T-helper 2 cell (primary cell): ENCODE results near the gene PRAMEF14.
"Not testable (repeated sequence)": the region's sequence is repeated elsewhere in the genome, so short reads cannot be mapped to it uniquely, and the experiment has no call there.

ENCODE experiments used
- DNase-seq, 5 experiments: peaks; one replicate each; pipeline versions ENCODE4 v3.0.0 to v3.0.0-alpha.2; 2012 to 2022
- total RNA-seq, 2 donors: gene quantifications; one replicate each; lab custom pipeline; 2026; lab: John Stamatoyannopoulos, UW

PRAMEF14 gene, protein sequence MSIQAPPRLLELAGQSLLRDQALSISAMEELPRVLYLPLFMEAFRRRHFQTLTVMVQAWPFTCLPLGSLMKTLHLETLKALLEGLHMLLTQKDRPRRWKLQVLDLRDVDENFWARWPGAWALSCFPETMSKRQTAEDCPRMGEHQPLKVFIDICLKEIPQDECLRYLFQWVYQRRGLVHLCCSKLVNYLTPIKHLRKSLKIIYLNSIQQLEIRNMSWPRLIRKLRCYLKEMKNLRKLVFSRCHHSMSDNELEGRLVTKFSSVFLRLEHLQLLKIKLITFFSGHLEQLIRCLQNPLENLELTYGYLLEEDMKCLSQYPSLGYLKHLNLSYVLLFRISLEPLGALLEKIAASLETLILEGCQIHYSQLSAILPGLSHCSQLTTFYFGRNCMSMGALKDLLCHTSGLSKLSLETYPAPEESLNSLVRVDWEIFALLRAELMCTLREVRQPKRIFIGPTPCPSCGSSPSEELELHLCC
- 0 reads per million in 2 donors for total RNA-seq

DNA sequence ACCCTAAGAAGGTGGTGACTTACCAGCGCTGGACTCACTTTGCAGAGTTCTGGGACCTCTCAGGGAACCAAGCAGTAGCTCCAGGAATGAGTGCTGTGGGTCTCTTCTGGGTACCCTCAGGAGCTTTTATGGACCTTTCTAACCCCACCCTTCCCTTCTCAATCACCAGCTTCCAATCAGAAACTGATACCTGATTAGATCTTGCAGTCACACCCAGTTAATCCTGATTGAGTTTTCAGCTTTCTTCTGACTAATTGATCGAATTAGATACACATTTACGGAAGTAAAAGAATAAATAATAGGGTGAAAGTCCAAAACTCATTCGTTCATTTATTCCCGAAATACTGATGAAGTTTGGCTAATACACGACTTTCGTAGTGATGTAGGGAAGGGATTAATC lies at the start of gene PRAMEF14:
Gene PRAMEF14 (minus strand): TSS at position 101 of the 400 bp plus-strand sequence. CDS start 1,820 bp downstream, outside the sequence.
- DNase-seq = not testable (repeated sequence)

DNA sequence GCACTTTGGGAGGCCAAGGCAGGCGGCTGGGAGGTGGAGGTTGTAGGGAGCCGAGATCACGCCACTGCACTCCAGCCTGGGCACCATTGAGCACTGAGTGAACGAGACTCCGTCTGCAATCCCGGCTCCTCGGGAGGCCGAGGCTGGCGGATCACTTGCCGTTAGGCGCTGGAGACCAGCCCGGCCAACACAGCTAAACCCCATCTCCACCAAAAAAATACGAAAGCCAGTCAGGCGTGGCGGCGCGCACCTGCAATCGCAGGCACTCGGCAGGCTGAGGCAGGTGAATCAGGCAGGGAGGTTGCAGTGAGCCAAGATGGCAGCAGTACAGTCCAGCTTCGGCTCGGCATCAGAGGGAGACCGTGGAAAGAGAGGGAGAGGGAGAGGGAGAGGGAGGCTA lies 48.4 kb upstream of the PRAMEF14 start:
- not testable (repeated sequence) for DNase-seq

DNA sequence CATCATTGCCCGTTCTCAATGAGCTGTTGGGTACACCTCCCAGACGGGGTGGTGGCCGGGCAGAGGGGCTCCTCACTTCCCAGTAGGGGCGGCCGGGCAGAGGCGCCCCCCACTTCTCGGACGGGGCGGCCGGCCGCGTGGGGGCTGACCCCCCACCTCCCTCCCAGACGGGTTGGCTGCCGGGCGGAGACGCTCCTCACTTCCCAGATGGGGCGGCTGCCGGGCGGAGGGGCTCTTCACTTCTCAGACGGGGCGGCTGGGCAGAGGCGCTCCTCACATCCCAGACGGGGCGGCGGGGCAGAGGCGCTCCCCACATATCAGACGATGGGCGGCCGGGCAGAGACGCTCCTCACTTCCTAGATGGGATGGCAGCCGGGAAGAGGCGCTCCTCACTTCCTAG lies 47.8 kb upstream of the PRAMEF14 start:
- DNase-seq = not testable (repeated sequence)

DNA sequence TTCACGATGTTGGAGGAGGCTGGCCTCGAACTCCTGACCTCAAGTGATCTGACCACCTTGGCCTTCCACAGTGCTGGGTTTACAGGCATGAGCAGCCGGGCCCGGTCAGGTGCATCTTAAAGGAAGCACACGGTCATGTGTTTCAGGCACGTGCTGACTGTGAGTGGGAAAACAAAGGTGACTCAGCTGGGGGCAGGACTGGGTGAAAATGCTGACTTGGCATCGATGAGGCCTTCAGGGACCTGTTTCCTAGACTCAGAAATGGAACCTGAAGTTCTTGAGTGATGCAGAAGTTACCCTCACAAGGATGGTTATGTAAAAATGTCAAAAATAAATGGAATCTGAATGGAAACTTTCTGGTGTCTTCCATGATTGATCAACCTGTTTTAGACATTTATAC lies 46.1 kb upstream of the PRAMEF14 start:
- not testable (repeated sequence) for DNase-seq

DNA sequence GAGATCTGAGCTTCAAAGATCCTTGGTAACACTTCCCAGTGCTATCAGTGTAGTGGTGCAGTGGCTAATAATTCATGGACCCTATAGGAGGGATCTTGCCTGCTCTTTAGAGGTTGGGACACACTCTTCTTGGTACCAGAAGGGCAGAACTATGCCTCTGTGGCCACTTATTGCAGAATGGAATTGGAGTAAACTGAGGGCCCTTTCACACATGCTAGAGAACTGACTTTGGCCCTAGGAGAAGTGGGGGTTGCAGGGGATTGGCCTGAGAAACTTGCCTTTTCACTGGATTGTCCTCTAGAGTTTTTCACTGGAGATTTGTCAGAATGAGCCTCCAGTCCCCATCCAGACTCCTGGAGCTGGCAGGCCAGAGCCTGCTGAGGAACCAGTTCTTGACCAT lies 42.4 kb upstream of the PRAMEF14 start, which contains the start of gene PRAMEF17:
Gene PRAMEF17 (plus strand): TSS at position 301 of the 400 bp plus-strand sequence. CDS start 26 bp downstream, at position 327.
- DNase-seq = not testable (repeated sequence)

DNA sequence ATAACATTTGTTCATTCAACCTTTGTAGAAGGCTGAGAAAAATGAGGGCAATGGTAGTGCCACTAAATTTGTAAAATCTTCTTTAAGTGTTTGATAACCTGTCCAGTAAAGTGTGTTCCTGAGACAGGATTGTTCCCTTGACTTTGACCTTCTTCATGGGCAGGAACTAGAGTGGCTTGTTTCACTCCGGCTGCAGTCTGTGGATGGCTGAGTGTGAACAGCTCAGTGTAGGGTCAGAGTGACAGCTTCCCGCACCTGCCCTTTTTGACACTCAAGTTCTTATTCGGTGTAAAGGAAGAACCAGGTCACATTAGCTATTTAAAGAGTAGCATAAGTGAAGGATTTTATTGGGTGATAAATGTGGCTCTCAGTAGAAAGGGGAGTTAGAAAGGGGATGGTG lies 33.4 kb upstream of the PRAMEF14 start:
- not testable (repeated sequence) for DNase-seq

DNA sequence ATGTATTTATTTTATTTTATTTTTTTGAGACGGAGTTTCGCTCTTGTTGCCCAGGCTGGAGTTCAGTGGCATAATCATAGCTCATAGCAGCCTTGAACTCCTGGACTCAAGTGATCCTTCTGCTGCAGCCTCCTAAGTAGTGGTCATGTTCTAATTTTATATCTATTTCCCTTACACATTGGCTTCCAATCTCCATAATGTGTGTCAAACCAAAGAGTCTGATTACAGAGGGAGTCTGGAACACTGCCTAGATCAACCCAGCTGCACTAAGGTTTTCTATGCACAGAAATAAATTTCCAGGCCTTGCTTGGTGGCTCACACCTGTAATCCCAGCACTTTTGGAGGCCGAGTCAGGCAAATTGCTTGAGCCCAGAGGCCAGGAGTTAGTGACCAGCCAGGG lies 32.0 kb upstream of the PRAMEF14 start:
- DNase-seq = not testable (repeated sequence)

DNA sequence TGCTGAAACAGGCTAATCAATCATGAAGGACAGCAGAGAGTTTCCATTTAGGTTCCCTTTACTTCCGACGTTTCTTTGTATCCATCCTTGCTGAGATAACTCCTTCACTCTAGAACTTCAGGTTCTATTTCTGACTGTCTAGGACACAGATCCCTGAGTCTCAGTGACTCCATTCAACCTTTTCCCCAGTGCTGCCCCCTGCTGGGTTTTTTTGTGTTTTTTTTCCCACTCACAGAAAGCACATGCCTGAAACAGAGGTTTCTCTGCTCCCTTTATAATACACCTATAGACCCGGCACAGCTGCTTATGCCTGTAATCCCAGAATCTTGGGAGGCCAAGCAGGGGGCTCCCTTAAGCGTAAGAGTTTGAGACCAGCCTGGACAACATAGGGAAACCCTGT lies 21.6 kb upstream of the PRAMEF14 start:
- DNase-seq = peak in 1 of 5 experiments; percentile 5

DNA sequence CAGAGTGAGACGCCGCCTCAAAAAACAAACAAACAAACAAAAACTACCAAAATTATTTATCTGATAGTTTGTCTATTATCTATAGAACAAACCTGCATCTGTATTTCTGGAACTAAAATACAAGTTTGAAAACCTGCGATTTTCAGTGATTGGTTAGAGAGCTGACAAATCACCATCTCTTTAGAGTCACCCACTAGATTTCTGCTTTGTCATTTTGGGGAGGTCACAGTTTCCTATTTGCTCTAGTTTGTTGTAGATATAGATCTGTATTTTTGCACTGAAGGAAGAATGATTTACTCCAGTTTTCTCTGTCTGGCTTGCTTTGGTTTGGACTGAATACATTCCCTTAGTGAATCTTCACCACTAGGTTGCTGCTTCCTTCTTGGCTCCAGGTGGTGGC lies 19.6 kb upstream of the PRAMEF14 start:
- not testable (repeated sequence) for DNase-seq

DNA sequence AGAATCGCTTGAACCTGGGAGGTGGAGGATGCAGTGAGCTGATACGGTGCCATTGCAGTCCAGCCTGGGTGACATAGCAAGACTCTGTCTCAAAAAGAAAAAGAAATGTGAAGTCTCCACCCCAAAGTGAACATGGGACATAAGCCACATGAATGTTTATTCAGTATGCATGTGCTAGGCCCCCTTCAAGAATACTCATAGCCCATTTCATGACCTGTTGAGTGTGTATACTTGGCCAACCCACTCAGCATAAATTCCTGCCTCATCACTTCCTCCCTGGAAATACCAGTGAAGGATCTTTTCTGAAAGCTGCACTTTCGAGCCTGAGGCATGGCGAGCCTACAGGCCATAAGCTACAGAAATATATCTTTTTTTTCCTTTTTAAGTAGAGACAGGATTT lies 18.0 kb upstream of the PRAMEF14 start:
- DNase-seq = not testable (repeated sequence)

DNA sequence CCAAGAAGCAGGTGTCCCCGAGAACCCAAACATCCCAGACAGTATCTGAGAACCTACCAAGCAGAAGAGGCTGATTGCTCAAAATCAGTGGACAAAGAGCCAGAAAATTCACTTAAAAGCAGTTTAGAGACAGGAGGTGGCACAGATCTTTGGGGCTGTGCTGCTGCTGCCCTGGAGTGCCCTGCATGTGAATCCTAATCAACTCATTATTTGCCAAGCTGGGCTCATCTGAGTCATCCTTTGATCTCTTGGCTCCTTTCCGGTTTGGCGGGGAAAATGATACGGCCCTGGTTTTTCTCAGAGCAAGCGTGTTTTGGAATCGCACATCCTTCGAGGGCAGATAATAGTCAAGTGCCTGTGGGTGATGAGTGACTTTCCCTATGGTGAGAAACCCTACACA lies 15.4 kb upstream of the PRAMEF14 start:
- DNase-seq = not testable (repeated sequence)

DNA sequence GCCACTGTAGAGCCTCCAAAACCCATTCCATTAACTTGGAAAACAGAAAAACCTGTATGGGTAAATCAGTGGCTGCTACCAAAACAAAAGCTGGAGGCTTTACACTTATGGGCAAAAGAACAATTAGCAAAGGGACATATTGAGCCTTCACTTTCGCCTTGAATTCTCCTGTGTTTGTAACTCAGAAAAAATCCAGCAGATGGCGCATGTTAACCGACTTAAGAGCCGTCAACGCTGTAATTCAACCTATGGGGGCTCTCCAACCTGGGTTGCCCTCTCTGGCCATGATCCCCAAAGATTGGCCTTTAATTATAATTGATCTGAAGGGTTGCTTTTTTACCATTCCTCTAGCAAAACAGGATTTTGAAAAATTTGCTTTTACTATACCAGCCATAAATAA lies 9.8 kb upstream of the PRAMEF14 start:
- DNase-seq = peak in 1 of 5 experiments; percentile 42

DNA sequence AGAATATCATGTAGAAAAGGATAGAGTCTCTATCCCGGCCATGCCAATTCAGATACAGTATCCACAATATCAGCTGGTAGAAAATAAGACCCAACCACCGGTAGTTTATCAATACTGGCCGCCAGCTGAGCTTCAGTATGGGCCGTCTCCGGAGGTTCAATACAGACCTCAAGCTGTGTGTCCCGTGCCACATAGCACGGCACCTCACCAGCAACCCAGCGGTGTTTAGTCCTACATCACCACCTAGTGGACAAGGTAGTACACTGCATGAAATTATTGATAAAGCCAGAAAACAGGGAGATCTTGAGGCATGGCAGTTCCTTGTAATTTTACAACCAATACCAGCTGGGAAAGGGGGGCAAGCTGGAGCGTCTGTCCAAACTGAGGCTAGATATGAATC lies 7.5 kb upstream of the PRAMEF14 start:
- DNase-seq = not testable (repeated sequence)

DNA sequence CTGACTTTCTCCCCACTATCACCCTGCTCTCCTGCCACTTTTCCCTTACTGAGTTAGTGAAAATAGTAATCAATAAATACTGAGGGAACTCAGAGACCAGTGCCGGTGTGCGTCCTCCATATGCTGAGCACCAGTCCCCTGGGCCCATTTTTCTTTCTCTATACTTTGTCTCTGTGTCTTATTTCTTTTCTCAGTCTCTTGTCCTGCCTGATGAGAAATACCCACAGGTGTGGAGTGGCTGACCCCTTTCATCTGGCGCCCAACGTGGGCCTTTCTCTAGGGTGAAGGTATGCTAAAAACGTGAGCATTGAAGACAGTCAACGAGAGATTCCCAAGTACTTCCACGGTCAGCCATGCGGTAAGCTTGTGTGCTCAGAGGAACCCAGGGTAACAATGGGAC lies 6.5 kb upstream of the PRAMEF14 start:
- DNase-seq = peak in 1 of 5 experiments; percentile 13

DNA sequence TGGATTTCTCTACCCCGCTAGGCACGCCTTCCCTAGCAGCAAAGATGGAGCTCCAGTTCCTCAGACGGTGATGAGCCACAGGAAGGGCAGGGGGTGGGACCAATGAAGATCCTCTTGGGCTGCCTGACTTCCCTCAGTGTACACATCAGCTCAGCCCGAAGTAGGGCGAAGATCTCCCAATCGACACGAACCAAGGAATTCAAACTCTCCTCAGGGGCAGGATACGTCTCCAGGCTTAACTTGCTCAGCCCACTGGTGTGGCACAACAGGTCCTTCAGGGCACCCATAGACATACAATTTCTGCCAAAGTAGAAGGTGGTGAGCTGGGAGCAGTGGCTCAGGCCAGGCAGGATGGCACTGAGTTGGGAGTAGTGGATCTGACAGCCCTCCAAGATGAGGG lies 4.4 kb downstream of the PRAMEF14 start:
- not testable (repeated sequence) for DNase-seq

DNA sequence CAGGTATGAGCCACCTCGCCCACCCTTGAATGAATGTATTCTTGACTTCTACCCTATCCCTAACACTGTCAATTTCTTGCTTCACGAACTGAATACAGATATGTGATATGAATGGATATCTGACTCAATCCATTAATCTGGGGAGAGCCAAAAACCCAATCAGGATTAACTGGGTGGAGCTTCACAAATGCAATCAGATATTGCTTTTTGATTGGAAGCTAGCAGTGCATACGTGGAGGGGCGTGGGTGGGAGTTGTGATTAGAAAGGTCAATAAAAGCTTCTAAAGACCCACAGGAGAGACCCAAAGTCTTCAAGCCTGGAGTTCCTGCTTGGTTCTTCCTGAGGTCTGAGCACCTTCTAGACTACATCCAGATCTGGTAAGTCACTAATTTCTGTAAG lies 31.7 kb downstream of the PRAMEF14 start, which contains the start of gene PRAMEF15:
Gene PRAMEF15 (plus strand): TSS at position 301 of the 400 bp plus-strand sequence. CDS start 2,827 bp downstream, outside the sequence.
- DNase-seq = not testable (repeated sequence)

DNA sequence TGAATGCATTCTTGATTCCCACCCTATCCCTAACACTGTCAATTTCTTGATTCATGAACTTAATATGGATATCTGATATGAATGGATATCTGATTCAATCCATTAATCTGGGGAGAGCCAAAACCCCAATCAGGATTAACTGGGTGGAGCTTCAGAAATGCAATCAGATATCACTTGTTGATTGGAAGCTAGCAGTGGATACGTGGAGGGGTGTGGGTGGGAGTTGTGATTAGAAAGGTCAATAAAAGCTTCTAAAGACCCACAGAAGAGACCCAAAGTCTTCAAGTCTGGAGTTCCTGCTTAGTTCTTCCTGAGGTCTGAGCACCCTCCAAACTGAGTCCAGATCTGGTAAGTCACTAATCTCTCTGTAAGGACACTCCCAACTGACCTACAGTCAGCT lies 43.7 kb downstream of the PRAMEF14 start, which contains the start of gene PRAMEF33:
Gene PRAMEF33 (plus strand): TSS at position 301 of the 400 bp plus-strand sequence. CDS start 2,416 bp downstream, outside the sequence.
- not testable (repeated sequence) for DNase-seq

DNA sequence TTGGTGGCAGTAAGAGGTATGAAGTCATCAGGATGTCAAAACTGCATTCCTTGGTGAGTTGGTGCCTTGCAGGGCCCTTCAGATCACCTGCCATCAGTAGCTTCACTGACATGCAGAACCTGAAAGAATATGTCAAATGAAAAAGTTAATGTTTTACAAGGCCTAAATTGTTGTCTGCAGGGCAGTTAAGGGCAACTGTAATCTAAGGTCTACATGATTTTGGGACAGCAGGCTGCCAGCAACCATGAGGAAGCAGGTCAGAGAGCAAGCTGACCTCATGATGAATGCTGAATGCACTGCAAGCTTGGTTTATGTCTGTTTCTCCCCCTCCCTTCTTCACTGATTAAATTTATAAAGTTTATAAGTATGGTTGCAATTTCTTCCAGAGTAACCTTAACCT lies 44.7 kb downstream of the PRAMEF14 start:
- not testable (repeated sequence) for DNase-seq

DNA sequence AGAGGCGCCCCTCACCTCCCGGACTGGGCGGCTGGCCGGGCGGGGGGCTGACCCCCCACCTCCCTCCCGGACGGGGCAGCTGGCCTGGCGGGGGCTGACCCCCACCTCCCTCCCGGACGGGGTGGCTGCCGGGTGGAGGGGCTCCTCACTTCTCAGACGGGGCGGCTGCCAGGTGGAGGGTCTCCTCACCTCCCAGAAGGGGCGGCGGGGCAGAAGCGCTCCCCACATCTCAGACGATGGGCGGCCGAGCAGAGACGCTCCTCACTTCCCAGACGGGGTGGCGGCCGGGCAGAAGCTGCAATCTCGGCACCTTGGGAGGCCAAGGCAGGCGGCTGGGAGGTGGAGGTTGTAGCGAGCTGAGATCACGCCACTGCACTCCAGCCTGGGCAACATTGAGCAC lies 48.2 kb downstream of the PRAMEF14 start:
- not testable (repeated sequence) for DNase-seq

DNA sequence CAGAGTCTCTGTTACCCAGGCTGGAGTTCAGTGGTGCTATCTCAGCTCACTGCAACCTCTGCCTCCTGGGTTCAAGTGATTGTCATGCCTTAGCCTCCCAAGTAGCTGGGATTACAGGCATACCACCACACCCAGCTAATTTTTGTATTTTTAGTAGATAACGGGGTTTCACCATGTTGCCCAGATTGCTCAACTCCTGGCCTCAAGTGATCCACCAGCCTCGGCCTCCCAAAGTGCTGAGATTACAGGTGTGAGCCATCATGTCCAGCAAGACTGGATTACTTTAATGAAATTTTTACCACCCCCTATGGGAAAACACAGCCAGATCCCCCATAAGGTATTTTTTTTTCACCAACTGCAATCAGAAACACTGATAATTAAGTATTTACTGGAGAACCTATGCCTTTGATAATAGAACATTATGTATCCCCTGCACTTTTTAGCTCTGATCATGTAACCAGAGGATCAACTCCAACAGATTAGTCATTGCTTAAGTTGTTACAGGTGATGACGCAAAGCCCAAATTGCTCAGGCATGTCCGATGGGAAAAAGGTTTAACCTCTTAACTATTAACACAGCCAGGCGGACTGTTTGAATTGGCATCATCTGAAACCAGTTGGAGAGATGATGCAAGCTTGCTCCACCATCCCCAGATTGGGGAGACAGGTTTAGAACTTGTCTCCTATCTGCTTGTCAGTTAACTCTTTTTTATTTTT lies 49.6 kb downstream of the PRAMEF14 start:
- DNase-seq = not testable (repeated sequence)
